Nephron (organoid): Measurements from ENCODE around the gene COMMD8.

Experiments
- H3K27ac Mint-ChIP-seq, 3 experiments: 2 replicates each; pipeline ENCODE4 v1.8.0; 2020; ENCODE audit warnings: mixed read lengths in 3 of 3, mild to moderate bottlenecking in 2 of 3, moderate library complexity in 1 of 3
- H3K27me3 Mint-ChIP-seq: 2 replicates; pipeline ENCODE4 v1.8.0; 2021; ENCODE audit warnings: low read depth, mild to moderate bottlenecking, moderate library complexity, mixed read lengths
- H3K36me3 Mint-ChIP-seq: 2 replicates; pipeline ENCODE4 v1.8.0; 2020; ENCODE audit warnings: low read depth, mixed read lengths
- H3K4me1 Mint-ChIP-seq: 2 replicates; pipeline ENCODE4 v1.8.0; 2020; ENCODE audit warnings: mixed read lengths
- H3K4me3 Mint-ChIP-seq, 3 experiments: 2 replicates each; pipeline ENCODE4 v1.8.0; 2020; ENCODE audit warnings: mild to moderate bottlenecking in 3 of 3, mixed read lengths in 3 of 3, moderate library complexity in 2 of 3
- H3K9me3 Mint-ChIP-seq: 2 replicates; pipeline ENCODE4 v1.8.0; 2020; ENCODE audit warnings: mixed read lengths
- CTCF ChIP-seq, 3 experiments: fragments of 200-600 bp; sonication (generic); IDR thresholded peaks; one replicate each; pipeline ENCODE4 v1.5.0; 2021; ENCODE audit warnings: antibody characterized with exemption in 3 of 3; ENCODE audit not compliant: unreplicated experiment in 3 of 3

The COMMD8 gene

GRCh38 chr4:47478804-47479203 is 15.3 kb upstream of the COMMD8 start:
- Mint-ChIP-seq H3K9me3 (no peaks in the 10 kb centered on the region), H3K4me1 (no peaks in the 10 kb centered on the region), H3K27ac (no peak overlapping the region), H3K27me3 (no peaks in the 10 kb centered on the region), H3K4me3 (no peak overlapping the region), H3K36me3 (no peaks in the 10 kb centered on the region)
- no peak for TF ChIP-seq CTCF (IDR thresholded peaks at IDR 0.05; ENCODE audit: unreplicated experiment in 3 of 3)

- Mint-ChIP-seq H3K27me3 (no peaks in the 10 kb centered on the region), H3K9me3 (no peaks in the 10 kb centered on the region), H3K4me1 (no peaks in the 10 kb centered on the region), H3K36me3 (no peaks in the 10 kb centered on the region), H3K4me3 (no peak overlapping the region), H3K27ac (no peak overlapping the region)
- no peak for TF ChIP-seq CTCF (IDR thresholded peaks at IDR 0.05; ENCODE audit: unreplicated experiment in 3 of 3)
Observed at GRCh38 chr4:47475411-47475810, 11.9 kb upstream of the COMMD8 start.

- H3K4me1 Mint-ChIP-seq, result no peaks in the 10 kb centered on the region
- no peak overlapping the region for H3K4me3 Mint-ChIP-seq
- H3K27me3 Mint-ChIP-seq, result no peaks in the 10 kb centered on the region
- no peak overlapping the region for H3K27ac Mint-ChIP-seq
- no peaks in the 10 kb centered on the region for H3K9me3 Mint-ChIP-seq
- H3K36me3 Mint-ChIP-seq, result no peaks in the 10 kb centered on the region
- no peak for TF ChIP-seq CTCF (IDR thresholded peaks at IDR 0.05; ENCODE audit: unreplicated experiment in 3 of 3)
Observed at GRCh38 chr4:47474799-47475198, 11.3 kb upstream of the COMMD8 start.

GRCh38 chr4:47473141-47473750 is 9.7 kb upstream of the COMMD8 start:
- peaks cover 6% of the 10 kb centered on the region for H3K4me1 Mint-ChIP-seq
- no peaks in the 10 kb centered on the region for H3K27me3 Mint-ChIP-seq
- no peak overlapping the region for H3K27ac Mint-ChIP-seq
- H3K9me3 Mint-ChIP-seq, result no peaks in the 10 kb centered on the region
- TF ChIP-seq CTCF (IDR thresholded peaks at IDR 0.05; ENCODE audit: unreplicated experiment in 3 of 3), result no peak
- no peaks in the 10 kb centered on the region for H3K36me3 Mint-ChIP-seq
- H3K4me3 Mint-ChIP-seq, result no peak overlapping the region

GRCh38 chr4:47471591-47471990 is 8.1 kb upstream of the COMMD8 start:
- H3K9me3 Mint-ChIP-seq, result no peaks in the 10 kb centered on the region
- H3K27me3 Mint-ChIP-seq, result no peaks in the 10 kb centered on the region
- no peaks in the 10 kb centered on the region for H3K36me3 Mint-ChIP-seq
- H3K4me3 Mint-ChIP-seq, result no peak overlapping the region
- TF ChIP-seq CTCF (IDR thresholded peaks at IDR 0.05; ENCODE audit: unreplicated experiment in 3 of 3), result no peak
- H3K4me1 Mint-ChIP-seq, result peaks cover 6% of the 10 kb centered on the region
- no peak overlapping the region for H3K27ac Mint-ChIP-seq

- peak overlapping the region in 1 of 3 experiments; percentile 39 for H3K27ac Mint-ChIP-seq
- no peak for TF ChIP-seq CTCF (IDR thresholded peaks at IDR 0.05; ENCODE audit: unreplicated experiment in 3 of 3)
- no peaks in the 10 kb centered on the region for H3K27me3 Mint-ChIP-seq
- H3K4me3 Mint-ChIP-seq, result no peak overlapping the region
- H3K4me1 Mint-ChIP-seq, result peaks cover 6% of the 10 kb centered on the region
- H3K9me3 Mint-ChIP-seq, result no peaks in the 10 kb centered on the region
- no peaks in the 10 kb centered on the region for H3K36me3 Mint-ChIP-seq
Observed at GRCh38 chr4:47471064-47471463, 7.6 kb upstream of the COMMD8 start.
